HUES64 (cell line): Measurements from ENCODE around the gene GSK3B.
"Not testable (repeated sequence)": the region's sequence is repeated elsewhere in the genome, so short reads cannot be mapped to it uniquely, and the experiment has no call there.

Source experiments
- H3K27ac ChIP-seq: 2 replicates; pipeline ENCODE4 v1.7.0; 2013; ENCODE audit warnings: low read depth, low read length, inconsistent platforms
- H3K27me3 ChIP-seq: 2 replicates; pipeline ENCODE4 v1.6.1; 2013; ENCODE audit warnings: mild to moderate bottlenecking, low read length; ENCODE audit not compliant: insufficient read depth
- H3K36me3 ChIP-seq: 2 replicates; pipeline ENCODE4 v1.6.1; 2013; ENCODE audit warnings: mild to moderate bottlenecking, low read length; ENCODE audit not compliant: insufficient read depth
- H3K4me1 ChIP-seq: 2 replicates; pipeline ENCODE4 v1.6.1; 2013; ENCODE audit warnings: mild to moderate bottlenecking, low read length, moderate library complexity; ENCODE audit not compliant: insufficient read depth
- H3K4me3 ChIP-seq: 2 replicates; pipeline ENCODE4 v1.5.1; 2013; ENCODE audit warnings: mild to moderate bottlenecking, low read length, moderate library complexity
- H3K9ac ChIP-seq: 2 replicates; pipeline ENCODE4 v1.6.1; 2013; ENCODE audit warnings: mild to moderate bottlenecking, low read depth, low read length
- H3K9me3 ChIP-seq: 2 replicates; pipeline ENCODE4 v1.6.1; 2013; ENCODE audit warnings: low read depth, low read length; ENCODE audit not compliant: insufficient read depth
- WGBS: fragments of 150-250, 120-280 bp; methylation state at CpG from one replicate; pipeline ENCODE4 v1.1.7; 2013; ENCODE audit warnings: missing lambda C conversion rate; 5-methylcytosine and 5-hydroxymethylcytosine counted together

The GSK3B gene

GRCh38 chr3:120052677-120053076, 41.6 kb downstream of the GSK3B start:
- peaks cover 7% of the 10 kb centered on the region; the same call in 1 of the 2 replicates for H3K4me1 ChIP-seq
- no peaks in the 10 kb centered on the region for H3K36me3 ChIP-seq
- H3K27me3 ChIP-seq = no peaks in the 10 kb centered on the region
- H3K4me3 ChIP-seq = no peak overlapping the region
- H3K9ac ChIP-seq = no peak overlapping the region
- H3K27ac ChIP-seq = no peak overlapping the region
- H3K9me3 ChIP-seq = no peaks in the 10 kb centered on the region; the same call in 1 of the 2 replicates
- 98% methylated on average over 2 of the region's 3 CpGs for WGBS

- Histone ChIP-seq H3K4me3 (no peak overlapping the region), H3K27me3 (no peaks in the 10 kb centered on the region), H3K9me3 (no peaks in the 10 kb centered on the region; the same call in 1 of the 2 replicates), H3K36me3 (no peaks in the 10 kb centered on the region), H3K9ac (no peak overlapping the region), H3K4me1 (peaks cover 7% of the 10 kb centered on the region; the same call in 1 of the 2 replicates), H3K27ac (no peak overlapping the region)
- WGBS = 93% methylated on average over 2 of the region's 2 CpGs
Observed at GRCh38 chr3:120052225-120052624, 42.0 kb downstream of the GSK3B start.

GRCh38 chr3:120051570-120051969, 42.7 kb downstream of the GSK3B start:
- H3K9me3 ChIP-seq, H3K36me3 ChIP-seq, H3K4me1 ChIP-seq, H3K4me3 ChIP-seq, H3K27me3 ChIP-seq, H3K27ac ChIP-seq, H3K9ac ChIP-seq: not testable (repeated sequence)
- WGBS = 94% methylated on average over 4 of the region's 5 CpGs

GRCh38 chr3:120049881-120050539, 44.2 kb downstream of the GSK3B start:
- Histone ChIP-seq H3K36me3 (no peaks in the 10 kb centered on the region), H3K27me3 (no peaks in the 10 kb centered on the region), H3K4me3 (no peak overlapping the region), H3K4me1 (peaks cover 7% of the 10 kb centered on the region; the same call in 1 of the 2 replicates), H3K27ac (no peak overlapping the region), H3K9me3 (peaks cover 15% of the 10 kb centered on the region; the same call in 1 of the 2 replicates), H3K9ac (no peak overlapping the region)
- 94% methylated on average over 4 of the region's 4 CpGs for WGBS

- Histone ChIP-seq H3K36me3 (no peaks in the 10 kb centered on the region), H3K4me1 (peaks cover 7% of the 10 kb centered on the region; the same call in 1 of the 2 replicates), H3K9ac (no peak overlapping the region), H3K27me3 (no peaks in the 10 kb centered on the region), H3K27ac (no peak overlapping the region), H3K9me3 (peaks cover 18% of the 10 kb centered on the region; the same call in 1 of the 2 replicates), H3K4me3 (no peak overlapping the region)
- WGBS = 50% methylated on average over 2 of the region's 2 CpGs
Observed at GRCh38 chr3:120049072-120049471, 45.2 kb downstream of the GSK3B start.

GRCh38 chr3:120048355-120049041, 45.7 kb downstream of the GSK3B start:
- no peaks in the 10 kb centered on the region for H3K36me3 ChIP-seq
- H3K9me3 ChIP-seq = peaks cover 18% of the 10 kb centered on the region; the same call in 1 of the 2 replicates

GRCh38 chr3:120047686-120048085, 46.6 kb downstream of the GSK3B start:
- 95% methylated on average over 1 of the region's 1 CpG for WGBS
- H3K9ac ChIP-seq = no peak overlapping the region
- H3K9me3 ChIP-seq = peaks cover 18% of the 10 kb centered on the region; the same call in 1 of the 2 replicates
- H3K4me1 ChIP-seq = peaks cover 5% of the 10 kb centered on the region; the same call in 1 of the 2 replicates
- H3K4me3 ChIP-seq = no peak overlapping the region
- no peak overlapping the region for H3K27ac ChIP-seq
- no peaks in the 10 kb centered on the region for H3K36me3 ChIP-seq
- H3K27me3 ChIP-seq = no peaks in the 10 kb centered on the region

More at GRCh38 chr3:120048355-120049041, 45.7 kb downstream of the GSK3B start:
- Histone ChIP-seq H3K27ac (no peak overlapping the region), H3K4me3 (no peak overlapping the region), H3K4me1 (peaks cover 7% of the 10 kb centered on the region; the same call in 1 of the 2 replicates), H3K9ac (no peak overlapping the region), H3K27me3 (no peaks in the 10 kb centered on the region)

- 98% methylated on average over 8 of the region's 8 CpGs for WGBS
- Histone ChIP-seq H3K9ac (no peak overlapping the region), H3K4me1 (no peaks in the 10 kb centered on the region; the same call in 1 of the 2 replicates), H3K4me3 (no peak overlapping the region), H3K36me3 (peaks cover 8% of the 10 kb centered on the region; the same call in 1 of the 2 replicates), H3K27me3 (no peaks in the 10 kb centered on the region), H3K27ac (no peak overlapping the region), H3K9me3 (peaks cover 39% of the 10 kb centered on the region)
Observed at GRCh38 chr3:120040813-120041377, 53.4 kb downstream of the GSK3B start.

GRCh38 chr3:120039642-120040610, 54.3 kb downstream of the GSK3B start:
- no peaks in the 10 kb centered on the region; the same call in 1 of the 2 replicates for H3K4me1 ChIP-seq
- no peak overlapping the region for H3K9ac ChIP-seq
- H3K27ac ChIP-seq = no peak overlapping the region
- H3K4me3 ChIP-seq = no peak overlapping the region
- H3K9me3 ChIP-seq = peaks cover 30% of the 10 kb centered on the region
- WGBS = 95% methylated on average over 20 of the region's 20 CpGs
- H3K27me3 ChIP-seq = no peaks in the 10 kb centered on the region
- H3K36me3 ChIP-seq = peaks cover 8% of the 10 kb centered on the region; the same call in 1 of the 2 replicates

- Histone ChIP-seq H3K4me3 (no peak overlapping the region), H3K9ac (no peak overlapping the region), H3K36me3 (no peaks in the 10 kb centered on the region), H3K27me3 (no peaks in the 10 kb centered on the region), H3K27ac (no peak overlapping the region), H3K4me1 (peaks cover 7% of the 10 kb centered on the region; the same call in 1 of the 2 replicates), H3K9me3 (no peaks in the 10 kb centered on the region)
- 87% methylated on average over 3 of the region's 4 CpGs for WGBS
Observed at GRCh38 chr3:120033596-120033995, 60.7 kb downstream of the GSK3B start.
